ENCODE results near the gene CSAG1.
"Not testable (repeated sequence)": the region's sequence is repeated elsewhere in the genome, so short reads cannot be mapped to it uniquely, and the experiment has no call there.

CSAG1 gene

DNA sequence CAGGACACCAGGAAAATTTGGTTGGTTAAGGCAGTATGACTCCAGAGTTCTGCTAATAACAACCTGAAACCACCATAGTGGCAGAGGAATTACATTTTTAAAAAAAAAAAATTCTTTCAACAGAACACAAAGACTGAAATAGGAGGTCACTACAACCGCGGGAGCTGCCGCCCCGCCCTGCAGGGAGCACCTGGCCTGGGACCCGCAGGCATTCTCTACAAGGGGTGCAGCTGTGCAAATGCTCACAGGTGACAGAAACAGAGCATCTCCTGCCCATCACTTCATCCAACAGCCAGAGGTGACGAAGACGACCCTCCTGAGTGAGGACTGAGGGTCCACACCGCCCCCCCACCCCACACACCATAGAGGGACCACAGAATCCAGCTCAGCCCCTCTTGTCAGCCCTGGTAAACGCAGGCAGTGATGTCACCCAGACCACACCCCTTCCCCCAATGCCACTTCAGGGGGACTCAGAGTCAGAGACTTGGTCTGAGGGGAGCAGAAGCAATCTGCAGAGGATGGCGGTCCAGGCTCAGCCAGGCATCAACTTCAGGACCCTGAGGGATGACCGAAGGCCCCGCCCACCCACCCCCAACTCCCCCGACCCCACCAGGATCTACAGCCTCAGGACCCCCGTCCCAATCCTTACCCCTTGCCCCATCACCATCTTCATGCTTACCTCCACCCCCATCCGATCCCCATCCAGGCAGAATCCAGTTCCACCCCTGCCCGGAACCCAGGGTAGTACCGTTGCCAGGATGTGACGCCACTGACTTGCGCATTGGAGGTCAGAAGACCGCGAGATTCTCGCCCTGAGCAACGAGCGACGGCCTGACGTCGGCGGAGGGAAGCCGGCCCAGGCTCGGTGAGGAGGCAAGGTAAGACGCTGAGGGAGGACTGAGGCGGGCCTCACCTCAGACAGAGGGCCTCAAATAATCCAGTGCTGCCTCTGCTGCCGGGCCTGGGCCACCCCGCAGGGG lies 35.3 kb downstream of the CSAG1 start, which contains the start of gene MAGEA3:
Gene MAGEA3 (plus strand): TSS at position 843 of the 980 bp plus-strand sequence. CDS start 2,039 bp downstream, outside the sequence.
- DNase-seq, result not testable (repeated sequence)

DNA sequence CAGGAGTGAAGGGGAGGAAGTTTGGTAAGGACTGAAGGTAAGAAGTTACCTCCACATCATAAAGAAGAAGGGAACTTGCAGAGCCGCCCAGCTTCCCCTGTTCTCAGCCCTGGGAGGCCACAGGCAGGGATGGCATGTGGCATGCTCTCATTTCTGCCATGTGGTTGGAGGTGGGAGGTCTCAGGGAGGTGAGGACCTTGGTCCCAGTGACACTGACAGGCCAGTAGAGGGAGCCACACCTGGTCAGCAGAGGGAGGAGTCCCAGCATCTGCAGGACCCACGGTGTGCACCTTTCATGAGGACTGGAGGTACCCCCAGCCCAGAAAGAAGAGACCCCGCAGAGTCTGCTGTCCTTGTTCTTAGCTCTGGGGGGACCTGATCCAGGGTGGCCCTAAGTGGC lies 52.5 kb downstream of the CSAG1 start:
- not testable (repeated sequence) for DNase-seq
